ENCODE measurements around the gene CDKAL1. TPM values are rescaled to one million over a fixed set of nuclear protein-coding genes. Genes with fewer than 3 reads are reported as not detected.
"Not testable (repeated sequence)": the region's sequence is repeated elsewhere in the genome, so short reads cannot be mapped to it uniquely, and the experiment has no call there.

CDKAL1 gene
- polyA plus RNA-seq, 4 donors = 18.7 to 20.2 (median 19.4) TPM

DNA sequence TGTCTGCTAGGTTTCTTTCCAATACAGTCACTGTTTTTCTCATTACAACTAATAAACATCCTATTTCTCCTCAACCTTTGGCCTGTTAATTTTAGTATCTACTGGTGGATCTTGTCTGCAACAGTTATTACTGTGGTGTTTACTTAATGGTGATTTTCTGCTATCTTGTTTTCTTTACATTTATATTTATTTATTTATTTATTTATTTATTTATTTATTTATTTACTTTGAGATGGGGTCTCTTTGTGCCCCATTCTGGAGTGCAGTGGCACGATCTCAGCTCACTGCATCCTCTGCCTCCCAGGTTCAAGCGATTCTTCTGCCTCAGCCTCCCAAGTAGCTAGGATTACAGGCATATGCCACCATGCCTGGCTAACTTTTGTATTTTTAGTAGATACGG lies 15.1 kb downstream of the CDKAL1 start:
- DNase-seq (ENCODE audit: low read depth in 4 of 4, low spot score in 3 of 4) = not testable (repeated sequence)

GRCh38 chr6:20554326-20554725 lies 20.1 kb downstream of the CDKAL1 start:
- no peak for DNase-seq (ENCODE audit: low read depth in 4 of 4, low spot score in 3 of 4)

GRCh38 chr6:20554817-20555216 lies 20.6 kb downstream of the CDKAL1 start:
- DNase-seq (ENCODE audit: low read depth in 4 of 4, low spot score in 3 of 4) = no peak

- DNase-seq (ENCODE audit: low read depth in 4 of 4, low spot score in 3 of 4) = no peak
Observed at GRCh38 chr6:20559924-20560551, 25.8 kb downstream of the CDKAL1 start.

GRCh38 chr6:20563377-20563776 lies 29.1 kb downstream of the CDKAL1 start:
- no peak for DNase-seq (ENCODE audit: low read depth in 4 of 4, low spot score in 3 of 4)

- DNase-seq (ENCODE audit: low read depth in 4 of 4, low spot score in 3 of 4) = peak; percentile 25 to 38 (median 30)
Observed at GRCh38 chr6:20564269-20564668, 30.0 kb downstream of the CDKAL1 start.

GRCh38 chr6:20564777-20565176 lies 30.5 kb downstream of the CDKAL1 start:
- DNase-seq (ENCODE audit: low read depth in 4 of 4, low spot score in 3 of 4) = no peak

- DNase-seq (ENCODE audit: low read depth in 4 of 4, low spot score in 3 of 4) = no peak
Observed at GRCh38 chr6:20565342-20565741, 31.1 kb downstream of the CDKAL1 start.

DNA sequence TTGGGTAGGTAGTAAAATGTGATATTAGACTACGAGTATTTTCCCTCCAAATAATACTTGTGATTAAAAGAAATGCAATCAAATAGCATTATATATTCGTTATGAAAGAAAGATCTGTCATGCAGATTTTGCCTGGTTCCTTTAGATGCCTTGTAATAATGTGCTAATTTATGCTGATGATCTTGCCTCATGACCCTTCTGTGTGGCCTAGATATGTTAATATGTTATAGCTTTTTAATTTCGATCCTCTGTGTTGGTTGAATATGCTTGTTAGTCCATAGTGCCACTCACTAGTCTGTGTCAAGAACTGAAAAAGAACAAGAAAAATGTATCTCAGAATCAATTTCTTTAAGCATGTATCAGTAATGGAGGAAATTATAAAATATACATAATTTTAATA lies 31.9 kb downstream of the CDKAL1 start:
- no peak for DNase-seq (ENCODE audit: low read depth in 4 of 4, low spot score in 3 of 4)

DNA sequence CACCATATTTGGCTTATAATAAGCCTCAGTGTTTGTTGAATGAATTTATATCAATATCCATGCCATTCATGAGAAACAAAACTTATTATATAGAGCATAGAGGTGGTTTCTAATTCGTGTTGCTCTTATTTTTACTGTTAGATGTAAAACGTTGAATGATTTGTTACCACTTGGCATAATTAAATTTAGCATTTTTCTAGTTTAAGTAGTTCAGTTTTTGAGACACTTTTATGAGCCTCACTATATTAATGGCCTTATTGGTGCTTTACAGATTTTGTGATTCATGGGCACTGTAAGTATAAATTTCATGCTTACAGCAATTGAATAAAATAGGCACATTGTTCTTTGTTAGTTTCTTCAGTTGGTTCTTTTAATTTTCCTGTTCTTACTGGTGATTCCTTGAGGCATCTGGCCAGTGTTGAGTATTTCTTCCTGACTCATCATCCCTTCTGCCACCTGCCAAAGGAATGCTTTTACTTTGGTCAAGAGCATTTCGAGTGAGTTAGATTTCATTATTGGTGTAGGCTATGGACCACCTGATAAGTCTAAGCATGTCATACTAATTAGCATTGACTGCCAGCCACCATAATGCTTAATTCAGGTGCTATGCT lies 34.8 kb downstream of the CDKAL1 start:
- DNase-seq (ENCODE audit: low read depth in 4 of 4, low spot score in 3 of 4) = no peak

GRCh38 chr6:20571261-20571660 lies 37.0 kb downstream of the CDKAL1 start:
- DNase-seq (ENCODE audit: low read depth in 4 of 4, low spot score in 3 of 4) = no peak

DNA sequence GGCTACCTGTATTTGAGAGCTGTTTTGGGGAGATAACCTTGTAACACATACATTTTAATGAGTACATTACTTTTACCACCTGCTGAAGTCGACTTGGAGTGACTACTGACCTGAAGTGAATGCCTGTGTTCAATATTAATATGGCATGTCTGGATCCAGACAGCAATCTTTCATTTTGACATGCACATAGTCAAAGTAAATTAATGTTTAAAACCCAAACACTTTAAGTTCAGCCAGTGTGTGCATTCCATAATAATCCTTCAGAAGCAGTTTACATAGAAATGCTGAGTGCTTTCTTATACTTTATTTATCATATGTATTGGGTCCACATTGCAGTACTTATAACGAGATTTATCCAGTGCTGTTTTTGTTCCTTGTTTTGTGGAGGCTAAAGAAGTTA lies 38.0 kb downstream of the CDKAL1 start:
- DNase-seq (ENCODE audit: low read depth in 4 of 4, low spot score in 3 of 4) = no peak

DNA sequence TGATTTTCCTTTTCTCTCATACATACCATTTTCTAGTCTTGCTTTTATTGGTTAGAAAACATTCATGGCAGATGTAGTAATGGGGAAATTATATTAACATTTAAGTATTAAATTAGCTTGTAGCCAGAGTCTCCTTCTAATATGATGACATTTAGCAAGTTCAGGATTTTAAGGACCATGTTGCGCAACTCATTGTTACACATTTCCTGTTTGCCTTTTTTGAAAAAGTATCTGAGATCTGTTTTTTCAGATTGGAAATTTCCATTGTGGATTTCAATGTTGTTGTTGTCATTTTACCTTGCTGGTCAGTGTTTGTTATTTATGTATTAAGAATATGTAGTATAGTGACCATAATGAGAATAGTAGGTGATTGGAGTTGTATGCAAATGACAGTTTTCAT lies 38.7 kb downstream of the CDKAL1 start:
- DNase-seq (ENCODE audit: low read depth in 4 of 4, low spot score in 3 of 4) = no peak

GRCh38 chr6:20574355-20574754 lies 40.1 kb downstream of the CDKAL1 start:
- DNase-seq (ENCODE audit: low read depth in 4 of 4, low spot score in 3 of 4) = no peak

DNA sequence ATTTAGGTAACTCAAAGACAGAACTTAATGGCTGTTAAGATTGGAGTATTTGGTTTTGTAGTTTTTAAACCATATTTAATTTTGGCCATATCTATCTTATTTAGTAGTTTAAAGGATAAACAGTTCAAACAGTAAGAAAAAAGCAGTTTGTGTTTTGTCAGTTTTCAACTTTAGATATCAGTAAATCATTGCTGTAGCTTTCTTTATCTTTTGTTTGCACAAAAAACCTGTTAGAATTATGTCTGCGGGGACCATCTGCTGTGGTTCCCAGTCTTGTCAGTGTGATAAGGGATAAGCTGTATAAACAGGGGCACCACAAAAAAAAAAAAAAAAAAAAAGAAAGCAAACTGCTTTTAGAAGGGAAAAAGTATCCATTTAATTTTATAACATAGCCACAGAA lies 40.9 kb downstream of the CDKAL1 start:
- DNase-seq (ENCODE audit: low read depth in 4 of 4, low spot score in 3 of 4) = no peak

GRCh38 chr6:20575704-20576451 lies 41.6 kb downstream of the CDKAL1 start:
- DNase-seq (ENCODE audit: low read depth in 4 of 4, low spot score in 3 of 4) = no peak

DNA sequence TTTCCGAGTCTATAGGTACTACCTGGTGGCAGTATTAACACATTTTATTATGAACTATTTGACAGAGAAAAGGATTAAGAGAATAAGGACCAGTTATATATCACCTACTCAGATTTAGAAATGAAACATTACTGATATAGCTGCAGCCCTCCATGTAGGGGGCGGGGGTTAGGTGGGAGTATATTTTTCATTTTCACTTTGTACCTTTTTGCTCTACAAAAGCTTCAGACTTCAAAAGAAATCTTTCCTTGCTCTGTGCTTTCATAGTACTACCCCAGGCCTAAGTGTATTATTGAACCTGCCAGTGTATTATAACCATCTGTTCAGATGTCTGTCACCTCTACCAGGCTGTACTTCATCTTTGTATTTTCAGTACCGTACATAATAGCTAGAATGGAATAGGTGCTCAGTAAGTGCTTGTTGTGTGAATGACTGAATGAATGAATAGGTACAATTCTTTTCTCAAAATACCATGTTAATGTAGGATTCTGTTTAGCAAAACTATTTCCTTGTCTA lies 43.0 kb downstream of the CDKAL1 start:
- no peak for DNase-seq (ENCODE audit: low read depth in 4 of 4, low spot score in 3 of 4)

GRCh38 chr6:20581070-20581469 lies 46.8 kb downstream of the CDKAL1 start:
- DNase-seq (ENCODE audit: low read depth in 4 of 4, low spot score in 3 of 4) = no peak

DNA sequence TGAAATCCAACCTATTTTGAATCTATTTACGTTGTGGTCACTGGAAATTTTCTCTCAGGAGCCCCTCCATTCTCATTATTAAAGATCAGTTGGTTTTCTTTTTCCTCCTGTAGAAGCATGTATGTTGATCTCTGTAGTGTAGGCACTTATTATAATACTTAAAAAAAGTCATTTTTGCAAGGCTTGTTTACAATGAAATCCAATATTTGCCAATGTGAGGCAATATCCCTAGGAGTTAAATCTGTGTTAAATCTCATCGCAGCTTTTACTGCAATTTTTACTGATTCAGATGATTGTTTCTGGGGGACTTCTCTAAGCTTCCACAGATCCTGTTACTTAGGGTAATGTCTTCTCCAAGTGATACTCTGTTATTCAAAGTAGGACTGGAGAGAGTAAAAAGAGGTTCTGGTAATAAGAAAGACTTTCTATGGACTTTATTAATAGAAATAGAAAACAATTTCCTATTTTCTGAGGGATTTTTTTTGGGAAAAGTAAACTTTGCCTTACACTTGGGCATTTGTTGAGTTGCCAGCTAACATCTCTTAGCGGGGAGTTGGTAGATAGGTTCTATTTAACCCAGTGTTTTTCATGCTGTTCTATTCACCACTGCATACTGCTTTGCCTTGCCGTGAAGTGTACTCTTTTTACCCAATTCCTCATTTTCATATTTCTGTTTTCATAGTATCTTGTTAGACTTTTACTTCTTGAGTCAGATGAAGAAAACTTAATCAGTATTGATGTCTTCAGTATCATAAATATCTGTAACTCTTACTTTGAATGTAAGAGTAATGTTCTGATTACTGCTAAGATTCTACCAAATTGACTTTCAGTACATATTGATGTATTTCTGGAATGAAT lies 48.6 kb downstream of the CDKAL1 start:
- no peak for DNase-seq (ENCODE audit: low read depth in 4 of 4, low spot score in 3 of 4)

DNA sequence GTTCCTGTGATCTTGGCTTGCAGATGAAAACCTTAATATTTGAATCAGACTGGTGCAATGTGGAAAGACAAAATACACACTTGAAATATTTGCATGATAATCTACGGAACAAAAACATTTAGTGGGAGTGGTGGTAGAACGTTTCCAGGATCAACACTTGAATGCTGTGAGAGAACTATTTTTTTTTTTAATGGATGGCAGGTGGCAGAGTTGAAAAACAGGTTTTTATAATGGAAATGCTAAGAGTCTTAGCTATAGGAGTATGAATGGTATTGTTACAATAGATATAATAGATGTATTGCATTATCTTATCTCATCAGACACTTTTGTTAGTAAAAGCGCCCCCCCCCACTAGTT lies 49.2 kb downstream of the CDKAL1 start:
- DNase-seq (ENCODE audit: low read depth in 4 of 4, low spot score in 3 of 4) = no peak

Measured in right renal pelvis (tissue), 4 donors.